GM21423 (cell line): ENCODE results near the gene RPS6KC1.
A peak's percentile ranks its signal among the peaks of the same experiment; 100 is the strongest.
"Not testable (repeated sequence)": the region's sequence is repeated elsewhere in the genome, so short reads cannot be mapped to it uniquely, and the experiment has no call there.

Experiments used
- ATAC-seq: cut with Tn5 transposase; IDR thresholded peaks from one replicate; pipeline ENCODE4 v1.9.1; 2021; ENCODE audit warnings: mild to moderate bottlenecking, moderate library complexity; ENCODE audit not compliant: unreplicated experiment

The RPS6KC1 gene, protein sequence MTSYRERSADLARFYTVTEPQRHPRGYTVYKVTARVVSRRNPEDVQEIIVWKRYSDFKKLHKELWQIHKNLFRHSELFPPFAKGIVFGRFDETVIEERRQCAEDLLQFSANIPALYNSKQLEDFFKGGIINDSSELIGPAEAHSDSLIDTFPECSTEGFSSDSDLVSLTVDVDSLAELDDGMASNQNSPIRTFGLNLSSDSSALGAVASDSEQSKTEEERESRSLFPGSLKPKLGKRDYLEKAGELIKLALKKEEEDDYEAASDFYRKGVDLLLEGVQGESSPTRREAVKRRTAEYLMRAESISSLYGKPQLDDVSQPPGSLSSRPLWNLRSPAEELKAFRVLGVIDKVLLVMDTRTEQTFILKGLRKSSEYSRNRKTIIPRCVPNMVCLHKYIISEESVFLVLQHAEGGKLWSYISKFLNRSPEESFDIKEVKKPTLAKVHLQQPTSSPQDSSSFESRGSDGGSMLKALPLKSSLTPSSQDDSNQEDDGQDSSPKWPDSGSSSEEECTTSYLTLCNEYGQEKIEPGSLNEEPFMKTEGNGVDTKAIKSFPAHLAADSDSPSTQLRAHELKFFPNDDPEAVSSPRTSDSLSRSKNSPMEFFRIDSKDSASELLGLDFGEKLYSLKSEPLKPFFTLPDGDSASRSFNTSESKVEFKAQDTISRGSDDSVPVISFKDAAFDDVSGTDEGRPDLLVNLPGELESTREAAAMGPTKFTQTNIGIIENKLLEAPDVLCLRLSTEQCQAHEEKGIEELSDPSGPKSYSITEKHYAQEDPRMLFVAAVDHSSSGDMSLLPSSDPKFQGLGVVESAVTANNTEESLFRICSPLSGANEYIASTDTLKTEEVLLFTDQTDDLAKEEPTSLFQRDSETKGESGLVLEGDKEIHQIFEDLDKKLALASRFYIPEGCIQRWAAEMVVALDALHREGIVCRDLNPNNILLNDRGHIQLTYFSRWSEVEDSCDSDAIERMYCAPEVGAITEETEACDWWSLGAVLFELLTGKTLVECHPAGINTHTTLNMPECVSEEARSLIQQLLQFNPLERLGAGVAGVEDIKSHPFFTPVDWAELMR

DNA sequence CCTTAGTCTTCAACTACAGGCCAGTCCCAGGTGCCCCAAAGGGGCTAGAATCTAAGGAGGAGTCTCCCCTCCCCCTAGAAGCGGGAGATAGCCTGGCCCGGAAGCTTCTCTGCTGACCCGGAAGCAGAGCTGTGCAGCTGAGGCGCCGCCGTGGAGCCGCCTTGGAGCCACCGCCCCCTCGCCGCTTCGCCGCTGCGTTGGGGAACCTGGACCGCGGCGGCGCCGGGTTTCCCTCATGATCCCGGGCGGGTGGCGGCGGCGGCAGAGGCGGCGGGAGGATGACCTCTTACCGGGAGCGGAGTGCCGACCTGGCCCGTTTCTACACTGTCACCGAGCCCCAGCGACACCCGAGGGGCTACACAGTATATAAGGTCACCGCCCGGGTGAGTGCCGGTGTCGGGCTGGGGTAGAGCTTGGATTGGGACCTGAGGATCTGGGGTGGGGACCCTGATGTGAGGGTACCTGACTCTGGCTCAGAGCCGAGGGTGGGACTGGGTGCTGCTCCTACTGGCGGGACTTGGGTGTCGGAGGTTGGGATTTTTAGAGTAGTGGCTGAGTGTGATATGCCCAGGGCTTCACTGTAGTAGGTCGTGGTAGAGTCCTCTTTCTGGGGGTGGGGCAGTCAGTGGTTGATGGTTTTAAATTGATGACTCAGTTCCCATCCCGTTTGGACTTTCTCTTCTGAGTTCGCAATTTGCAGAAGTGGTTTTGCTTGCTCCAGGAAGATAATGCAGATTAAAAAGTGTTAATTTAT is at the start of gene RPS6KC1:
RPS6KC1 (plus strand) TSS at position 115 of the 754 bp plus-strand sequence; CDS start at position 279, 164 bp downstream.
- ATAC-seq = peak; percentile 98

DNA sequence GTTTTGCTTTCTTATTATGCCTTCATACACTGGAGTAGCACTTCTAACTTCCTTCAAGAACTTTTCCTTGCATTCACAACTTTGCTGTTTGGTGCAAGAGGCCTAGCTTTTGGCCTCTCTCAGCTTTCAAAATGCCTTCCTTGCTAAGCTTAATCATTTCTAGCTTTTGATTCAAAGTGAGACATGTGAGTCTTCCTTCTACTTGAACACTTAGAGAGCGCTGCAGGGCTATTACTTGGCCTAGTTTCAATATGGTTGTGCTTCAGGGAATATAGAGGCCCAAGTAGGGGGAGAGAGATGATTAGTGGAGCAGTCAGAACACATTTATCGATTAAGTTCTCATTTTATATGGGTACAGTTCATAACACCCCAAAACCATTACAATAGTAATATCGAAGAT is 47.8 kb upstream of the RPS6KC1 start:
- no peak for ATAC-seq

DNA sequence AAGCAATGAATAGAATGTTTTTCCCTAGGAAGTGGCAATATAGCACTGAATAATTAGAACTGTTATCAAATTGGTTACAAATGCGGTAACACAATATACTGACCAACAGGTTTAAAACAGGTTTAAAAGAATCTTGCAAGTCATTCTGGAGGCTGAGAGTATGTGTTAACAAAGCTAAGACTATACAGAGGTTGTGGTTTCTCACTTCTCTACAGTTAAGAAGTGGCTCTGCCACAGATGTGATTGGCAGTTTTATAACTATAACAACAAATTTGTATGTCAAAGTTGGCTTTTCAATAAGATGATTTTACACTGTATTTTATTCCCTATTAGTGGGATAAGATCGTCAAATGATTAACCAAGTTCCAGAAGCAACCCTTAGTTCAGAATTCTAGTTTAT is 42.5 kb upstream of the RPS6KC1 start:
- peak; percentile 82 for ATAC-seq

DNA sequence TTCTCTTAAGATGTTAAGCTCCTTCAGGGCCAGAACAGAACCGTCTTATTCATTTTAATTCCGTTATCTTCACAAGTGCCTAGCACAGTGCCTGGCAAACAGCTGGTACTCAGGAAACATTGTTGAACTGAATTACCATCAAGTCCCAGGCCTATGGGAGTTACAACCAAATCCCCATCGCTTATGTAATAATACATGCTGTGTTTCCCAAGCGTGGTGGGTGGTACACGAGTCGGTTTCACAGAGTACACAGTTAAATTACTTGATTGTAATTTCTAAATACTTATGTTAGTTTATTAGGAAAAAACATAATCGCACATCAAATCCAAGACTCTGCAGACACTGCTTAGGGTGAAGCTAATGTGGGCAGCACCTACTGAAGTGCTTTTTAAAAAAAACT is 36.4 kb upstream of the RPS6KC1 start:
- ATAC-seq = no peak

DNA sequence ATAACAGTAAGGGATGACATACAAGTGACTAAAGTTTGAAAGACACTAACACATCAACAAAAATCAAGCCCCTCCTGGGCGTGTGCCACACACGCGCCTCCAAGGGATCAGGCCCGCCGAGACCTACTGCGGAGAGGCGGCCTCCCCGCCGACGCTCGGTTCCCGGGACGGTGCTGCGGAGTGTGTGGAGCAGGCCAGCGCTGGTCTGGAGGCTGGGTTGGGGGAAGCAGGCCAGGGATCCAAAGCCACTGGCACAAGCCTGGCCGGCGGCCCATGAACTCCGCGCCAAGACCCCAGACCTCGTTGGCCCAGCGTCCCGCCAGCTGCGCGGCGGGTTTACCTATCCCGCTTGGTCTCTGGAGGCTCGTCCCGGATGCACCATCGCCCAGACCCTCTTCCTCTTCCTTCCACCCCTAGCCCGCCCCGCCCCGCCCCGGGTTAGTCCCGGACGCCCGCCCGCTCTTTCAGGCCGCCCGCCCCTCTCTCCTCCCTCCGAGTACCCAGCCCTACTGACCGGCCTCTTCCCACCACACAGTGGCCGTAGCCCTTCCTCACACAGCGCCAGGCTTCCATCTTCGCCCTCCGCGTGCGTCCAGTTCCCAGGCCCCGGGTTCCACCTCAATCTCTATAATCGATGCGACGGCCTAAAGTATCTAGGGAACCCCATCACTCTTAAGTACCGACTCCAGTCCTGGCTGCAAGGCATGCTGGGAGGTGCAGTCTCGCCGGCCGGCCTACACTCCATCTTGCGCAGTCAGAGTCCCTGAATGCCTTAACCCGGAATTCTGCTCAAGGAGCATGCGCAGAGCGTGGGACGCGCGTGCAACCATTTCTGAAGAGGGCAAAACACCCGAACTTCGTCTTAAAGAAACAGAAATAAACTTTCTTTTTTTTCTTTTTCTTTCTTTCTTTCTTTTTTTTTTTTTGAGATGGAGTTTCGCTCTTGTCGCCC is 35.7 kb upstream of the RPS6KC1 start, which contains the start of gene ANGEL2:
ANGEL2 (minus strand) TSS at position 769 of the 952 bp plus-strand sequence; CDS start at position 573, 196 bp downstream.
- peak; percentile 93 for ATAC-seq

DNA sequence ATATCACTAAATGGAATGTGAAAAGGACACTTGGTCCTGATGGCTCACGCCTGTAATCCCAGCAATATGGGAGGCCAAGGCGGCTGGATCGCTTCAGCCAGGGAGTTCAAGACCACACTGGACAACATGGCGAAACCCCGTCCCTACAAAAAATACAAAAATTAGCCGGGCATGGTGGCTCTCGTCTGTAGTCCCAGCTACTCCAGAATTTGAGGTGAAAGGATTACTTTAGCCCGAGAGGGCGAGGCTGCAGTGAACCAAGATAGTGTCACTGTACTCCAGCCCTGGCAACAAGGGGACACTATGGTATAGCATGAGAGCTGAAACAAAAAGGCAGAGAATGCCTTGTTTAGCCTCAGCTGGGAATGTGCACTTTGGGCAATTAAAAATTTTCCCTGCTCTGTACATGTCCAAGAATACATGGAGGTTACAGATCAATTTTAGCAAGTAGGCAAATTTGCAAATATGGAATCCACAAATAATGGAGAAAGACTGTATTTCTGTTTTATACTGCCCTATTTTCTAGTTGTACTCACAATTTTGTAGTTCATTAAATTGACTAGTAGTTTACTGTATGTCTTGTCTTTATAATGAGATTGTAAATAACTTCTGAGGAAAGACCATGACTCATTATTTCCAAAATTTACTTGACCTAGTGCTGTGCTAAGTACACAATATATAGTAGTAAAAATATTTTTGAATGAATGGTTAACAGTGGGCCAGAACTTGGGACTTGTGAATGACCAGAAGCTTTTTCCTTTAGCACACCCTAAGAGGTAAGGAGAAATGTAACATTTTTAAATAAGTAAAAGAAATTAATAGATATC is 33.4 kb upstream of the RPS6KC1 start:
- ATAC-seq = no peak

DNA sequence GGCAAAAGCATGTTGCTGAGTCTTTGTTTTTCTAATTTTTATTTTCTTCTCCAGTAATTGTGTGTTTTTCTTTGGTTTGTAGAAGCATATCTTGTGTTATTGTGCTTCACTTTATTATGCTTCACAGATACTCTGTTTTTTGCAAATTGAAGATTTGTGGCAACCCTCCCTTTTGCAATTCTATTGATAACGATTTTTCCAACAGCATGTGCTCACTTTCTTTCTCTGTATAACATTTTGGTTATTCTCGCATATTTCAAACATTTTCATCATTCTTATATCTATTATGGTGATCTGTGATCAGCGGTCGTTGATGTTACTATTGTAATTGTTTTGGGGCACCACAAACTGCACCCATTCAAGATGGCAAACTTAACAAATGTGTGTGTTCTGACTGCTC is 31.6 kb upstream of the RPS6KC1 start:
- no peak for ATAC-seq

DNA sequence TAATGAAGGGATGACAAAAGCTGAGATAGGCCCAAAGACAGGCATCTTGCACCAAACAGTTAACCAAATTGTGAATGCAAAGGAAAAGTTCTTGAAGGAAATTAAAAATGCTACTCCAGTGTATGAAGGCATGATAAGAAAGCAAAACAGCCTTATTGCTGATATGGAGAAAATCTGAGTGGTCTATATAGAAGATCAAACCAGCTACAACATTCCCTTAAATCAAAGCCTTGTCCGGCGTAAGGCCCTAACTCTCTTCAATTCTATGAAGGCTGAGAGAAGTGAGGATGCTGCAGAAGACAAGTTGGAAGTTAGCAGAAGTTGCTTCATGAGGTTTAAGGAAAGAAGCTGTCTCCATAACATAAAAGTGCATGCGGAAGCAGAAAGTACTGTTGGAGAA is 31.0 kb upstream of the RPS6KC1 start:
- ATAC-seq = no peak

DNA sequence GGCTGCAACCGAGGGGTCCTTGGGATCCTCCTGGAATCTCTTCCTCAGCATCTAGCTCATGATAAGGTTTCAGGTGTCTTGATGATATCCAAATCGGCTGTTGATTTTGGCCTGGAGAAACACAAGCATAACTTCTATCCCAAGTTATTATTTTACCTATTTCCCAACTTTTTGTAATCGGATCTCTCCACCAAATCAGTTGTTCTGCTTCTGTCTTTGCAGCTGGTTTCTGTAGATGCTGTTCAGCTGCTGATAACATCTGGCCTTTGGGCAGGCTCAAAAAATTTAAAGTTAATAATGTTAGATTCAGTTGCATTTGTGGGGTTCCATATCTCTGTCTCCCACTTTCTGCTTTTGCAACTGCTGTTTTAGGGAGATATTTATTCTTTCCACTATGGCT is 24.0 kb upstream of the RPS6KC1 start:
- ATAC-seq = not testable (repeated sequence)

DNA sequence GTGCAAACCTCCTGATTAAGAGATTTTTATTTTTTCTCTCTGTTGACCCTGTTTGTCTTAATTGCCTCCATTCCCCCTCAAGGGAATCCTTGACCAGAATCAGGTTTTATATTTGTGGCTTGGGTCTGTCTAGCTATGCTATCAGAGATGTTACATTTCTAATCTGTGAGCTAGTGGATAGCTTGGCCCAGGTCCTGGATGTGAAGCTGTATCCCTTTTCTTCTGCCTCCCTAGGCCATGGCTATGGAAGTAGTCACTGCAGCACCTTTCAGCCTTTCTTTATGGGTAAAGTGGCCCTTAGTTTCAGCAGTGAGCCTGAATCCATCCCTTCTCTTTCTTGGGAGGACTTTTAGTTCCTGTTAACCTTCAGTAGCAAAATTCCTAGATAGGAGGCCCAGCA is 18.4 kb upstream of the RPS6KC1 start:
- no peak for ATAC-seq

DNA sequence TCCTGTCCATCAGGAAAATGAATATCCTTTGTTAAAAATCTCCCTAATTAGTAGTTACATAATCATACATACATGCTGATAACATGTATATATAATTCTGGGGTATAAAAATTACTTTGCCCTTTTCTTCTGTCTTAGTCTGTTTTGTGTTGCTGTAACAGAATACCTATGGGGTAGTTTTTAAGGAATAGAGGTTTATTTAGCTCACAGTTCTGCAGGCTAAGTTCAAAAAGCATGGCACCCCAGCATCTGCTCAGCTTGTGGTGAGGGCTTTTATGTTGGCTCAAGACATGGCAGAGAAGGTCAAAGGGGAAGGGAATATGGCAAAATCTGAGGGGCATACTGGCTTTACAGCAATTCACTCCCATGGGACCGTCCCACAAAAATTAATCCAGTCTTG is 16.3 kb upstream of the RPS6KC1 start:
- ATAC-seq = no peak

DNA sequence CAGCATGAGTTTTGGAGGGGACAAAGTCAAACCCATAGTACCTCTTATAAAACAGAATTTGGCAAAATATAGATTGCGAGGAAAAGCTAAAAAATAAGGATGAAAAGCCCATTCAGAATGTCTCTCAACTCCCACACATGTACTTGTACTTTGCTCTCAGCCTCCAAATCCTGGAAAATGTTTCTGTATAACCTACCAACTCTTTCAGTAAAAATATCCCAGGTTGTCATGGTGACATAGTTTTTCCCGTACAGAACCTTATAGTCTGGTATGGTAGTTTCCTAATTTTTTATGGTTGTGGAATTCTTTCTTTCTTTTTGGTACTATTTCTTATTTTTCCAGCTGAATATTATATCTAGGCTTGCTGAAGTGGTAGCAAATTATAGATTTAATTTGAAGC is 15.5 kb upstream of the RPS6KC1 start:
- ATAC-seq = no peak

DNA sequence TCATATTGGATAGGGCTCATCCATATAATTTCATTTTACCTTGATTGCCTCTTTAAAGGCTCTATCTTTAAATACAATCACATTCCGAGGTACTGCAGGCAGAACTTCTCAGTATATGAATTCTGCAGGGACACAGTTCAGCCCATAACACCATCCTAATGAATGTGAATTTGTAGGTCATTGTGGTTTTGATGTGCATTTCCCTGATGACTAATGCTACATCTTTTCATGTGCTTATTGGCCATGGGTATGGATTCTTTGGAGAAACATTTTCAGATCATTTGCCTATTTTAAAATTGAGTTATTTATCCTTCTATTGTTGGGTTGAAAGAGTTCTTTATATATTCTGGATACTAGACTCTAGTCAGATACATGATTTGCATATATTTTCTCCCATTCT is 9.6 kb upstream of the RPS6KC1 start:
- ATAC-seq = no peak

DNA sequence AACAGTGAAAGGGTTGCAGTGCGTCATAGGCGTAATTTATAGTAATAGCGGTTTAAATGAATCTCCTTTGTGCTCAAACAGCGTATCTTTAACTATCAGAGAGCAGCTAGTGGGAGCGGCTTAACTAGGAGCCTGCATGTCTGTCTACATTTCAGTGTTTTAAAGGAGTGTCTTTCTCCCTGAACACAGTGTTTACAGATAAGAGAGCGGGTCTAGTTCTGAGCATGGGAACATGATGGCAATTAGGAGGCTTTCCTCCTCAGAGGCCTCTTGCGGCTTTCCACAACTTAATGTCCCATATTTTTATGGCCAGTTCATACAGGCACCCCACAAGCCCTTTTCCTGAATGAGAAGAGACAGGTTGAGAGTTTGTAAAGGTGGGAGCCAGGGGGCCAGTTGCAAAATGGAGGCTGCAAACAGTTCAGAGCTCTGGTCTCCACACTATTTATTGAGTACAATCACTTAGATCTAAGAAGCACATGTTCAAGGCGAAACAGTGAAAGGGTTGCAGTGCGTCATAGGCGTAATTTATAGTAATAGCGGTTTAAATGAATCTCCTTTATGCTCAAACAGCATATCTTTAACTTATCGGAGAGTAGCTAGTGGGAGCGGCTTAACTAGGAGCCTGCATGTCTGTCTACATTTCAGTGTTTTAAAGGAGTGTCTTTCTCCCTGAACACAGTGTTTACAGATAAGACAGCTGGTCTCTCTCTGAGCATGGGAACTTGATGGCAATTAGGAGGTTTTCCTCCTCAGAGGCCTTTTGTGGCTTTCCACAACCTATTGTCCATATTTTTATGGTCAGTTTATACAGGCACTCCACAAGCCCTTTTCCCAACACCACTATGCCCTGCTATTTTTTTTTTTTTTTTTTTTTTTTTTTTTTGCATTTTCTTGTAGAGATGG is 5.5 kb upstream of the RPS6KC1 start:
- ATAC-seq = not testable (repeated sequence)

DNA sequence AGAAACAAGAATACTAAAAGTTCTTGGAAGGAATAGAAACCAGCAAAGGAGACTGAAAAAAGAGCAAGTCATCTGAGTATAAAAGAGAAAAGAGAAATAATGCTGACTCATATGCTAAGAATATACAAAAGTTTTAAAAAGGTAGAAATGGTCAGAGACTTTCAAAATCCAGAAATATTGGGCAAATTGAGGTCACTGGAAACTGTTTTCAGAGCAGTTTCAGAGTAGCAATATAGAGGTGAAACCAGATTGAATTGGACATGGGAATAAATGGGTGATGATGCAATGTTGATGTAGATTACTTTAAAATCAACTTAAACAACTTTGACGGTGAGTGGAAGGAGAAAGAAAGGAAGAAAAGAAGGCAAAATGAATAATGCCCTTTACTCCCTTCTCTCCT is 1.8 kb upstream of the RPS6KC1 start:
- no peak for ATAC-seq

DNA sequence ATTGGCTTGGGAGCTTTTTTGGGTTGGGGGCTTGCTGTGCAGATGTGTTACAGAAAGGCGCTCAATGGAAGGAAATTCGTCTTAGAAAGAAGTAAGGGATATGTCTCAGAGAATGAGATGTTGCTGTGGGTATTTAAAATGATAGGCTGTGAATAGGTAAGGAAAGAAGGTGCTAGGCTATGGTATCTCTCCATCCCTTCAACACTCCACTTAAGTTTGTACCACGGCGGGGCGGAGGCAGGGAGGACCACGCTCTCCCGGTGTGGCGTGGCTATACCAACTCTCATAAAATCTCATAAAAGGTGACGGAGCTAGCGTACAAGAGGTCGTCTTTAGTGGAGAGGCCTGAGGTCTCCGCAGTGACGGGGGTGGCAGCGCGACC is 305 bp upstream of the RPS6KC1 start:
- ATAC-seq = peak; percentile 17

DNA sequence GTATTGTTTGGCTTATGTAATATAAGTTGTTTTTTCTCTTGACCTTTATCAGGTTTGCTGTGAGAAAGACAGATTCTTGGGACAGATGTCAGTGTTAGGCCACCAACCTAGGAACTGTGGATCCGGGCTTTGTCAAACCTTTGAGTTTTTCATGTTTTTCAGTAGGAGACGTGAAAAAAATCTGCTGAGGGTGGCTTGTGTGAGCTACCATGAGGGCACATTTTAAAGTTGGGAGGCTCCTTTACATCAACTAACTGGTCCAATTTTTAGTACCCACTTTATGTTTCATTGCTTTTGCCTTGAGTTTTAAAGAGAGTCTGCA is 801 bp downstream of the RPS6KC1 start:
- ATAC-seq = no peak

DNA sequence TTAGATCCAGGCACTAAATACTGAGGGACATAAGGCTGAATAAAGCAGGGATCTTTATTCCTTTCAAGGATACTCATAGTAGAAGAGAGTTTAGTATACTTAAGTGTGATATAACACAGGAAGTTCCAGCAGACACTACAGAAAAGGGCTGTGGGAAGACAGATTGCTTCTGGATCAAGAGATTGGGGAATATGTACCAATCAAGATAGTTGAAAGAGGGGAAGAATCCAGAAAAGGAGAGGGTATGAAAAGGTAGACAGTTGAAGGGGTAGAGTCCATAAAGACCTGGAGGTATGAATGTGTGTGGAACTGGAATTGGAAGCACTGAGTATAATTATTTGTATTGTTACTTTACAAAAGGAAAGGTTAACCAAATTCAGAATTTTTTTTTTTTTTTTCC is 2.4 kb downstream of the RPS6KC1 start:
- ATAC-seq = no peak
